HG02610 (cell line): Measurements from ENCODE around the gene RNF32.
"Not testable (repeated sequence)": the region's sequence is repeated elsewhere in the genome, so short reads cannot be mapped to it uniquely, and the experiment has no call there.

Experiments used
- ATAC-seq: cut with Tn5 transposase; IDR thresholded peaks from one replicate; pipeline ENCODE4 v1.9.1; 2021; ENCODE audit warnings: mild to moderate bottlenecking, moderate library complexity; ENCODE audit not compliant: unreplicated experiment

RNF32 gene

GRCh38 chr7:156612930-156613329 lies 27.6 kb upstream of the RNF32 start:
- ATAC-seq, result peak; percentile 41

GRCh38 chr7:156614434-156615264 lies 25.9 kb upstream of the RNF32 start:
- no peak for ATAC-seq

- ATAC-seq, result no peak
Observed at GRCh38 chr7:156616269-156617202, 24.0 kb upstream of the RNF32 start.

GRCh38 chr7:156617215-156617614 lies 23.4 kb upstream of the RNF32 start:
- ATAC-seq, result no peak

GRCh38 chr7:156618078-156618779 lies 22.3 kb upstream of the RNF32 start:
- no peak for ATAC-seq

GRCh38 chr7:156618780-156619367 lies 21.7 kb upstream of the RNF32 start:
- no peak for ATAC-seq

- ATAC-seq, result not testable (repeated sequence)
Observed at GRCh38 chr7:156619488-156620290, 20.9 kb upstream of the RNF32 start.

- no peak for ATAC-seq
Observed at GRCh38 chr7:156620291-156620675, 20.3 kb upstream of the RNF32 start.

- no peak for ATAC-seq
Observed at GRCh38 chr7:156621652-156622051, 18.9 kb upstream of the RNF32 start.

GRCh38 chr7:156625580-156625979 lies 15.0 kb upstream of the RNF32 start:
- no peak for ATAC-seq

GRCh38 chr7:156626220-156626895 lies 14.2 kb upstream of the RNF32 start:
- no peak for ATAC-seq

GRCh38 chr7:156628562-156628961 lies 12.0 kb upstream of the RNF32 start:
- ATAC-seq, result no peak

GRCh38 chr7:156629873-156630272 lies 10.7 kb upstream of the RNF32 start:
- no peak for ATAC-seq

GRCh38 chr7:156634117-156634516 lies 6.5 kb upstream of the RNF32 start:
- ATAC-seq, result no peak

- ATAC-seq, result no peak
Observed at GRCh38 chr7:156635529-156636385, 4.8 kb upstream of the RNF32 start.

- ATAC-seq, result not testable (repeated sequence)
Observed at GRCh38 chr7:156637093-156637492, 3.5 kb upstream of the RNF32 start.

GRCh38 chr7:156638443-156639077 lies 2.0 kb upstream of the RNF32 start:
- no peak for ATAC-seq
